ENCODE results near the gene PPP2R2B.

The PPP2R2B gene

GRCh38 chr5:146699664-146700418 lies 178.7 kb downstream of the PPP2R2B start:
- DNase-seq (ENCODE audit: low read depth): no peak

GRCh38 chr5:146699138-146699537 lies 179.4 kb downstream of the PPP2R2B start:
- DNase-seq (ENCODE audit: low read depth): no peak

GRCh38 chr5:146698651-146699050 lies 179.9 kb downstream of the PPP2R2B start:
- no peak for DNase-seq (ENCODE audit: low read depth)

DNA sequence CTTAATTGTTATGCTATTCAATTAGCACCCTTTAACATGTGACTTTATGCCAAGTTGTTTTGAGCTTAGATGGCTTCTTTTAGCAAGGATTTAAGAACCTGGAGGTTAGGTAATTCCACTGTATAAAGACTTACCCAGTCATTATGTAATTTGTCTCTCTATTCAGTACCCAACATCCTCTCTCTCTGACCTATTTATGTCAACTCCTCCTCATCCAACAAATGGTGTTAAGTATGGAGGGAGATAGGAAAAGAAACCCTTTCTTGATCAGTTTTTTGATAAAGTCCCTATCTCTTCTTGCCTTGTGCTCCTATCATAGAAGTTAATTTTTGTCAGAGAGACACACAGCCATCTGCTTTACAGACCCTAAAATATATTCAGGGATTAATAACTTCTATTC lies 181.3 kb downstream of the PPP2R2B start:
- no peak for DNase-seq (ENCODE audit: low read depth)

- DNase-seq (ENCODE audit: low read depth): no peak
Measured at GRCh38 chr5:146695646-146696045, 182.9 kb downstream of the PPP2R2B start.

DNA sequence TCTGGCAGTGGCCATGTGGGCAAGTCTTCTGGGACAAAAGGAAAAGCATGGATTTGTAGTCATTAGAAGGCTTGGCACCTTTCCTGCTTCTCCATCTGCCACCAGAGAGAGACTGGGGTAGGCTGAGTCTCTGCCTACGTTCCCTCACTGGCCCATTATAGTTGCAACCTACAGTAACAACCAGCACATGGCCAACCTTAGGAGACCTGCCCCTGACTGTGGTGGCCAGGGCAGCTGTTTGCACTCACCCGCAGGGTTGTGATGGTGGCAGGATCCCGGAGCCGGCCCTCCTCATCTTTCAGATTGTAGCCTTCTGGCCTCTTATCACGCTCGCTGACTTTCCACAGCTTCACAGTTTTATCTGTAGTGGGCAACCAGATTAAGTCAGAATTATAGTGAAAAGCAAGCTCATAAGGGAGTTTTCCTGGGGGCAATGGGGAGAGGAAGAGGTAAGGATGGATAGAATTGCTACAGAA lies 187.6 kb downstream of the PPP2R2B start:
- DNase-seq (ENCODE audit: low read depth): no peak

DNA sequence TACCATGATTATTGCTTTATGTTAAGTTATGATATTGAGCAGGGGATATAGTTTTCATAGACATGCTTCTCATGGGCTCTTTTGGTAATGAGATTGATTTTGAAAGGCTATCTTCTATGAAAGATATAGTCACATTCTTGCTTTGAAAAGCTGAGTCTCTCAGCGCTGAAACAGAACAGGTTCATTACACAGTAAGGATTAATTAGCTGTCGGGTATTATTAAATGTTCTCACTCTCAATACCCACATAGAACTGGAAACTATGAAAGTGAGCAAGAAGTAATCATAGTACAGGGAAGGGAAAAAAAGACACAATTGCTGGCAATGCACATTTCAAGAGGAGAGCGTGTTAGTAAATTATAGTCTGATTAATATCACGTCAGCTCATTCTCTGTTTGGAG lies 190.9 kb downstream of the PPP2R2B start:
- DNase-seq (ENCODE audit: low read depth): no peak

DNA sequence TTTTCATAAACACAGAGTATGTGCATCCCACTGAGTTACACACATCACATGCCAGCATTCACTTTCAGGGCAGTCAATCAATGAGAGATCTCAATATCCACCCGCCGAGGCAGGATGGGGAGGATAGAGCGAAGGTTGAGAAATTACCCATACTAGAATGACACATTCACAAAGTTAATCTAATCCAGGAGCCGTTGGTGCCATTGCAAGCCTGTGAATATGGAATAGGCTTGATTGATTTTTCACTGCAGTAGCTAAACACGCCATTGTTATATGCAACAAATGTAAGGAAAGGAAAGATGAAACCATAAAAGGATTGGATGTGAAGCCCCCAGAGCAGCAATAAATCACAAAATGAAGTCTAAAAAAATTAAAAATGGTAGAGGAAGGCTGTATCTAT lies 194.7 kb downstream of the PPP2R2B start:
- DNase-seq (ENCODE audit: low read depth): no peak

GRCh38 chr5:146682899-146683532 lies 195.5 kb downstream of the PPP2R2B start:
- no peak for DNase-seq (ENCODE audit: low read depth)

- no peak for DNase-seq (ENCODE audit: low read depth)
Measured at GRCh38 chr5:146681585-146682105, 196.9 kb downstream of the PPP2R2B start.

DNA sequence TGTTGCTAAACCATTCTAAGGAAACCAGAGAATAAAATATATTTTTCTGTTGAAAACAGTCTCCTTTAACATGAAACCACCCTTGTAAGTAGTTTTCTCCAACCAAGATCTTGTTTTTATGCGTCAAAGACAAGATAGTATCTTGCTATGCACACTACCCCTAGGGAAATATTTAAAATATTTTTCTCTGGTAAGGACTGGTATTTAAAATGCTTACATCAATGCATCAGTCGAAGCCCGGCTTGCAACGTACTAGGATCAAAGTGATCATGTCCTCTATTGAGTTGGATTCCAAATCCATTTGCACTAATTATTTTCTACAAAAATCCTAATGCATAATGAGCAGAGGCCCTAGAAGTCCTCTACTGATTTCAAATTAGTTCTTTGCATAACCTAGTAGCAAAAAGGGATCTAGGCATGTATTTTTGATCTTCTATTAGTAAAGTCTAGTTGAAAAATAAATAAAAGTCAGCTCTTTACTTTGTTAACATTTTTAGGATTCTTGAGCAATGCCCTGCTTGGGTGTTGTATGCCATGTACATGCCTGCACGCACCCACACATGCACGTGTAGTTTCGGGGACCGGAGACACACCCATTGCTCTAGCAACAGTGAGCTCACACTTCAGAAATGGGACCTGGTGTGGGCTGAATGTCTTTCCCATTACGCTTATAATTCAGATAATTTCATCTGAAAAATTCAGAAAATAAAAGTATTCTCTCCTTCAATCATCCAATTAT lies 197.5 kb downstream of the PPP2R2B start:
- DNase-seq (ENCODE audit: low read depth): no peak

DNA sequence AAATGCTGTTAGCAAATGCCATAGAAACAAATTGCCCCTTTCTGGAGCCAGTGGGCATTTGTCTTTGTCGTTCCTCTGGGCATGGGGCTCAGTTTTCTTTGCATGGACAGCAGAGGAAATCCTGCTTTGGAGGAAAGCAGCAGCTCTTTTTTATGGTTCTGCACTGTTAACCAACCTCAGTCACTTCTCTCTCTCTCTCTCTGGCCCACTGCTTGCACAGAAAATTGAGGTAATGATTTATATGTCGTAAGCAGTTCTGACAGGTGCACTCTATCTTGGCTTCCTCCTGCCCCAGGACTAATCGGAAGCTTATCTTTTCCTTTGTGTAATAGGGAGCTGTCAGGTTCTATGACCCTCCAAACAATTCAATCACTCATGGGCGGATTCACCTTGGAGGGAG lies 202.9 kb downstream of the PPP2R2B start:
- DNase-seq (ENCODE audit: low read depth): no peak

DNA sequence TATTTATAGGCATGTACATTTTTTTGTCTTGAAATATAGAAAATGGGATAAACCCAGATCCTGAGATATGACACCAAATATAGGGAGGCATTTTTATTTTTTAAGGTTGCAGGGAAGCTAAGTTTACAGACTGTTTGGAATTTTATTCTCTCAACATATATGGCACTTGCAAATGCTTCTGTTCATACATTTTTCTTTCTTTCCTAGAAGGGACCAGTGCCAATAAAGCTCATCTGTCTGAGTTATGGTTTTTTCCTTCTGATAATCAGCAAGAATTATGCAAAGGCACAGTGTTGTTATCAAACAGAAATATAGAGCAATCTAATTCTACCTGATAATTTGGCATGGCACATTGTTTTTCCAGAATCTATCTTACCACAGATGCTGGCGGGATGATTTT lies 205.7 kb downstream of the PPP2R2B start:
- DNase-seq (ENCODE audit: low read depth): no peak

- no peak for DNase-seq (ENCODE audit: low read depth)
Measured at GRCh38 chr5:146671561-146672295, 206.8 kb downstream of the PPP2R2B start.

GRCh38 chr5:146669656-146670055 lies 208.9 kb downstream of the PPP2R2B start:
- no peak for DNase-seq (ENCODE audit: low read depth)

- no peak for DNase-seq (ENCODE audit: low read depth)
Measured at GRCh38 chr5:146667633-146668272, 210.8 kb downstream of the PPP2R2B start.

DNA sequence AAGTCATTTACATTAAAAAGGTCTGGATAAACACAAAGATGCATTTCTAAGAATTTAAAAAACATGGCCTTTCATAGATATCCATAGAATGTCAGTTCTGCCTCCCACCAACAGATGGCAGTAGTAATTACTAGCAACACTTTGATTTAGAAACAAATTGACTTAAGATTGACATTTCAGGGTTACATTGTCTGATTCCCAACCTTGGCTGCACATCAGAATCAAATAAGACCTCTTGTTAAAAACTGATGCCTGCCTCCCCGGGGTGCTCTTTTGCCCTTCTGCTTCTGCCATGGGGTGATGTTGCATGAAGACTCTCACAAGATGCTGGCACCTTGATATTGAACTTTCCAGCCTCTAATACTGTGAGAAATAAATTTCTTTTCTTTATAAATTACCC lies 216.3 kb downstream of the PPP2R2B start:
- DNase-seq (ENCODE audit: low read depth): no peak

GRCh38 chr5:146660376-146660960 lies 218.1 kb downstream of the PPP2R2B start:
- DNase-seq (ENCODE audit: low read depth): no peak

GRCh38 chr5:146659961-146660360 lies 218.6 kb downstream of the PPP2R2B start:
- DNase-seq (ENCODE audit: low read depth): no peak

GRCh38 chr5:146656703-146657102 lies 221.9 kb downstream of the PPP2R2B start:
- DNase-seq (ENCODE audit: low read depth): no peak

- no peak for DNase-seq (ENCODE audit: low read depth)
Measured at GRCh38 chr5:146653560-146653959, 225.0 kb downstream of the PPP2R2B start.

All from activated T-helper 9 cell treated with anti-CD3 and anti-CD28 coated beads, Interleukin-2, amount 50 U/mL, for 16 hours (primary cell).